ENCODE measurements around the gene RAD50. TPM values are rescaled to one million over a fixed set of nuclear protein-coding genes. Genes with fewer than 3 reads are reported as not detected.

RAD50 gene
- polyA plus RNA-seq, 4 donors = 6.8 to 32.8 (median 11.0) TPM

DNA sequence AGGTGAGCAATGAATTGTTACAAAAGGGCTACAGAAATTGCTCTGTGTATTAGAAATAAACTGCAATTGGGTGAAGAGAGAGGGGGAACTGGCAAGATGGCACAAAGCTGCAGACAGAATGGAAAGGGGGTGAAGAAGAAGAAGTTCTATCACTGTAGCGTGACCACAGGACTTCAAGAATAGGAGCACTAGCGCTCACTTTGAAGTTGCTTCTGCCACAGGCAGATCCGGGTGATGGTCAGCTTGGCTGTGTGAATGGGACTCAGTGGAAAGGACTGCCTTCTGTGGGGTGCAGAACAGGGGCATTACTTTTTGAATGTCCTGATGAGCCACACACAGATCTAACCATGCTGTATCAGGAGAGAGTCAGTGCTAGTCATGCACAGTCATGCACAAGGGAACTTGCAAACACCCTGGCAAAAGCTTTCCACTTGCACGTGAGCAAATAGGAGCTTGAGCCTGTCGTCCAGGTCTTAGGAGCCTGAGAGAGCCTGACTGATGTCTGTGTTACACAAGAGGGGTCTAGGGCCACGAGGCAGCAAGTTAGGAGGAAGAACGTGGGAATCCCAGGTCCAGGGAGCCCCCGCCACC lies 29.7 kb upstream of the RAD50 start:
- Histone ChIP-seq H3K9me3 (ENCODE audit: control insufficient read depth in 2 of 2, insufficient read depth in 1 of 2, low read depth in 1 of 2, low read length in 1 of 2) (no peaks in the 10 kb centered on the region), H3K36me3 (ENCODE audit: control insufficient read depth in 3 of 3, insufficient read depth in 2 of 3, low read depth in 1 of 3, low read length in 3 of 3) (no peaks in the 10 kb centered on the region), H3K4me1 (ENCODE audit: control insufficient read depth in 3 of 3, insufficient read depth in 2 of 3, low read depth in 1 of 3, low read length in 2 of 3) (no peaks in the 10 kb centered on the region), H3K4me3 (ENCODE audit: low read depth in 1 of 3, low read length in 3 of 3) (peak overlapping the region in 1 of 3 donors; percentile 25), H3K27ac (ENCODE audit: low read depth in 1 of 3, low read length in 2 of 3) (no peak overlapping the region), H3K27me3 (ENCODE audit: control insufficient read depth in 3 of 3, insufficient read depth in 3 of 3, low read length in 3 of 3) (no peaks in the 10 kb centered on the region)
- 65 to 76% (median 73%) methylated on average over 8 of the region's 8 CpGs for WGBS, 3 donors
- DNase-seq (no peak), FAIRE-seq (no peak)

DNA sequence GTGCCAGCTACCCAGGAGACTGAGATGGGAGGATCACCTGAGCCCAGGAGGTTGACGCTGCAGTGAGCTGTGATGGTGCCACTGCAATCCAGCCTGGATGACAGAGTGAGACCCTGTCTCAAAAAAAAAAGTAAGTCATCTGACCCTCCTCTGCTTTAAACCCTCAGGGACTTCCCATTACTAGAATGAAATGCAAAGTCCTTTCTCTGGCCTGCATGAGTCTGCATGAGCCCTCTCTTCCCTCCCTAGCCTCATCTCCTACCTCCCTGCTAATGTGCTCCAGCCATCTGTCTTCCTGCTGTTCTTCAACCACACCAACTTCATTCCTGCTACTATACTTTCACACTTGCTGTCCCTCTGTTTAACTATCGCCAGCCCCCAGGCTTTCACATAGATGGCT lies 28.8 kb upstream of the RAD50 start:
- Histone ChIP-seq H3K9me3 (ENCODE audit: control insufficient read depth in 2 of 2, insufficient read depth in 1 of 2, low read depth in 1 of 2, low read length in 1 of 2) (no peaks in the 10 kb centered on the region), H3K27me3 (ENCODE audit: control insufficient read depth in 3 of 3, insufficient read depth in 3 of 3, low read length in 3 of 3) (no peaks in the 10 kb centered on the region), H3K36me3 (ENCODE audit: control insufficient read depth in 3 of 3, insufficient read depth in 2 of 3, low read depth in 1 of 3, low read length in 3 of 3) (no peaks in the 10 kb centered on the region), H3K27ac (ENCODE audit: low read depth in 1 of 3, low read length in 2 of 3) (no peak overlapping the region), H3K4me3 (ENCODE audit: low read depth in 1 of 3, low read length in 3 of 3) (no peak overlapping the region), H3K4me1 (ENCODE audit: control insufficient read depth in 3 of 3, insufficient read depth in 2 of 3, low read depth in 1 of 3, low read length in 2 of 3) (no peaks in the 10 kb centered on the region)
- FAIRE-seq = no peak
- DNase-seq = no peak
- 93 to 97% (median 94%) methylated on average over 2 of the region's 2 CpGs for WGBS, 3 donors

DNA sequence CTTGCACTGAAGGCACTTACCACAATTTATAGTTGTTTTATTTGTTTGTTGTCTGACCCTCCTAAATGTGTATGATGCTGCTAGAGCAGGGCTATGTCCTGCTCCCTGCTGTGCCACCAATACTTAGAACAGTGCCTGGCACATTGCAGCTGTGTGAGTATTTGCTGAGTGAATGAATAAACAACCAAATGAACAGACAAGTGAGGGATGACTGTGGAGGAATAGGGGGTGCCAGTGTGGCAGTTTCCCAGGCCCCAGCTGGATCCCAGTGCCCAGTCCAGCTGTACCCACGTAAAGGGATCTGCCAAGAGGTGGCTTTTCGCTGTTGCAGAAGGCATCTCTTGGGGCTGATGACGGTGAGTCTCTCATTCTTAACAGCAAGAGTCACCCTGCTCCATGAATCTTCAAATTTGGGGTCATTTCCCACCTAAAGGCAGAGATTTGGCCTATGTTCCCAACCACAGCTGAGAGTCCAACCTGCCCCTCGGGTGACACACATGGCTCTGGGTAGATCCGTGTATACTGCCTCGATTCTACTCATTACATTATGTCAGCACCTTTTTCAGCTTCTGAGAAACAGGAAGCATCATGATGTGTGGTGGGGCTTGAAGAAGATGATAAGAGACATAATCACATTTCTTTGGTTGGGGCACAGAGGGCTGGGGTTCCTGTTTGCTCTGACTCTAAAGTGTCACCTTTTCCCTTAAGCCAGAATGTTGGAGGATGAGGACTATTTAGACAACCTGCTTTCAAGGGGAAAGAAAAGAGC lies 27.7 kb upstream of the RAD50 start:
- H3K27me3 ChIP-seq (ENCODE audit: control insufficient read depth in 3 of 3, insufficient read depth in 3 of 3, low read length in 3 of 3) = no peaks in the 10 kb centered on the region
- H3K4me3 ChIP-seq (ENCODE audit: low read depth in 1 of 3, low read length in 3 of 3) = no peak overlapping the region
- no peaks in the 10 kb centered on the region for H3K9me3 ChIP-seq (ENCODE audit: control insufficient read depth in 2 of 2, insufficient read depth in 1 of 2, low read depth in 1 of 2, low read length in 1 of 2)
- H3K36me3 ChIP-seq (ENCODE audit: control insufficient read depth in 3 of 3, insufficient read depth in 2 of 3, low read depth in 1 of 3, low read length in 3 of 3) = no peaks in the 10 kb centered on the region
- FAIRE-seq (no peak), DNase-seq (no peak)
- H3K27ac ChIP-seq (ENCODE audit: low read depth in 1 of 3, low read length in 2 of 3) = no peak overlapping the region
- WGBS, 3 donors = 72 to 86% (median 73%) methylated on average over 6 of the region's 6 CpGs
- H3K4me1 ChIP-seq (ENCODE audit: control insufficient read depth in 3 of 3, insufficient read depth in 2 of 3, low read depth in 1 of 3, low read length in 2 of 3) = no peaks in the 10 kb centered on the region

DNA sequence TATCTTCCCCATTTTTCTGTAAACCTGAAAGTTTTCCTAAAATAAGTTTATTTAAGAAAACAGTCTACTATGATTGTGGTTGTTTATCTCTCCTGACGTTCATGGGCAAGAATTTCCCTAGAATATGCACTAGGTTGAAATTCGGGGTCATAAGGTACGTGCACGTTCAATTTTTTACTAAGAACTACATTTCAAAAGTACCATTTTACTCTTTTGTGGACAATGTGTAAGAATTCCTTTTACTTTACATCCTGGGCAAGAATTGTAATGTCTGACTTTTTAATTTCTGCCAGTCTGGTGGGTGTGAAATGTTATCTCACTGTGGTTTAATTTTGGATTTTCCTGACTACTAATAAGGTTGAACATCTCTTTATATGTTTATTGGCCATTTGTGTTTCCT lies 25.8 kb upstream of the RAD50 start:
- peaks cover 0 to 12% of the 10 kb centered on the region in 2 donors for H3K9me3 ChIP-seq (ENCODE audit: control insufficient read depth in 2 of 2, insufficient read depth in 1 of 2, low read depth in 1 of 2, low read length in 1 of 2)
- H3K36me3 ChIP-seq (ENCODE audit: control insufficient read depth in 3 of 3, insufficient read depth in 2 of 3, low read depth in 1 of 3, low read length in 3 of 3) = no peaks in the 10 kb centered on the region
- H3K4me3 ChIP-seq (ENCODE audit: low read depth in 1 of 3, low read length in 3 of 3) = no peak overlapping the region
- H3K4me1 ChIP-seq (ENCODE audit: control insufficient read depth in 3 of 3, insufficient read depth in 2 of 3, low read depth in 1 of 3, low read length in 2 of 3) = no peaks in the 10 kb centered on the region
- no peak for DNase-seq
- no peak for FAIRE-seq
- H3K27me3 ChIP-seq (ENCODE audit: control insufficient read depth in 3 of 3, insufficient read depth in 3 of 3, low read length in 3 of 3) = no peaks in the 10 kb centered on the region
- H3K27ac ChIP-seq (ENCODE audit: low read depth in 1 of 3, low read length in 2 of 3) = no peak overlapping the region
- WGBS, 3 donors = 72 to 88% (median 78%) methylated on average over 4 of the region's 4 CpGs

DNA sequence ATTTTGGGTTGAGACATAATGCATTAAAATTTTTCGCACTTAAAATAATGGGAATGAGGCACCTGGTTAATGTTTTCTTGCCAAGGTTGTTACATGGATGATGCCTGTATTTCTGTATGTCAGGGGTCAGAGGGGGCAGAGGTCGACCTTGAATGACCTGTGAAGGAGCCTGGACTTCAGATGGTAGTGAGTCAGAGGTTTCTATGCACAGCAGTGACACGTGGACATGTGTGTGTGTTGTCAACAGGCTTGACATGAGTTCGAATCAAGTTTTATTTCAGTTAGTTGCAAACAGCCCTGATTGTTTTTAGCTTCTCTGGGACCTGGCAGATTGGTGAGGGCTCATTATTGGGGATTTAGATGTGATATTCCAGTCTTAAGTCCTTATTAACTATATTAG lies 17.1 kb upstream of the RAD50 start:
- Histone ChIP-seq H3K36me3 (ENCODE audit: control insufficient read depth in 3 of 3, insufficient read depth in 2 of 3, low read depth in 1 of 3, low read length in 3 of 3) (no peaks in the 10 kb centered on the region), H3K4me3 (ENCODE audit: low read depth in 1 of 3, low read length in 3 of 3) (no peak overlapping the region), H3K4me1 (ENCODE audit: control insufficient read depth in 3 of 3, insufficient read depth in 2 of 3, low read depth in 1 of 3, low read length in 2 of 3) (no peaks in the 10 kb centered on the region), H3K27ac (ENCODE audit: low read depth in 1 of 3, low read length in 2 of 3) (no peak overlapping the region), H3K27me3 (ENCODE audit: control insufficient read depth in 3 of 3, insufficient read depth in 3 of 3, low read length in 3 of 3) (no peaks in the 10 kb centered on the region), H3K9me3 (ENCODE audit: control insufficient read depth in 2 of 2, insufficient read depth in 1 of 2, low read depth in 1 of 2, low read length in 1 of 2) (peaks cover 0 to 11% of the 10 kb centered on the region in 2 donors)
- FAIRE-seq (no peak), DNase-seq (peak in 1 of 2 donors; percentile 42)
- WGBS, 3 donors = 28 to 63% (median 52%) methylated on average over 4 of the region's 4 CpGs

DNA sequence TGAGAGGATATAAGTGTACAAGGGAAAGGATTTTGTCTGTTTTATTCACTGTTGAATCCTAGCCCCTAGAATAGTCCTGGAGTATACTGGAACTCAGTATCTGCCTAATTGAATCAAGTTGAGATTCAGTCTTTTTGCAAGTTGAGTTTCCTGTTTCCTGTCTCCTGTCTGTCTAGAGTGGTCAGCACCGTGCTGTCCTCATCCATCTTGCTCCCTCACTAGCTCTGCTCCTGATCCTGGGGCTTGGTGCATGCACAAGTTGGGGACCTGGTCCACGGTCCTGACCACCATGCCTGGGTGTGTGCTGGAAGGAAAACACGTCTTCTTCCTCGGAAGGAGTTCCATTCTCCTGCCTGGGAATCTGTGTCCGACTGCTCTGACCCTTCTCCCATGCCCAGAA lies 16.6 kb upstream of the RAD50 start:
- H3K27me3 ChIP-seq (ENCODE audit: control insufficient read depth in 3 of 3, insufficient read depth in 3 of 3, low read length in 3 of 3) = no peaks in the 10 kb centered on the region
- DNase-seq = no peak
- no peaks in the 10 kb centered on the region for H3K4me1 ChIP-seq (ENCODE audit: control insufficient read depth in 3 of 3, insufficient read depth in 2 of 3, low read depth in 1 of 3, low read length in 2 of 3)
- H3K9me3 ChIP-seq (ENCODE audit: control insufficient read depth in 2 of 2, insufficient read depth in 1 of 2, low read depth in 1 of 2, low read length in 1 of 2) = peaks cover 0 to 7% of the 10 kb centered on the region in 2 donors
- no peak overlapping the region for H3K4me3 ChIP-seq (ENCODE audit: low read depth in 1 of 3, low read length in 3 of 3)
- H3K27ac ChIP-seq (ENCODE audit: low read depth in 1 of 3, low read length in 2 of 3) = no peak overlapping the region
- FAIRE-seq = no peak
- no peaks in the 10 kb centered on the region for H3K36me3 ChIP-seq (ENCODE audit: control insufficient read depth in 3 of 3, insufficient read depth in 2 of 3, low read depth in 1 of 3, low read length in 3 of 3)
- WGBS, 3 donors = 79 to 97% (median 85%) methylated on average over 5 of the region's 5 CpGs

DNA sequence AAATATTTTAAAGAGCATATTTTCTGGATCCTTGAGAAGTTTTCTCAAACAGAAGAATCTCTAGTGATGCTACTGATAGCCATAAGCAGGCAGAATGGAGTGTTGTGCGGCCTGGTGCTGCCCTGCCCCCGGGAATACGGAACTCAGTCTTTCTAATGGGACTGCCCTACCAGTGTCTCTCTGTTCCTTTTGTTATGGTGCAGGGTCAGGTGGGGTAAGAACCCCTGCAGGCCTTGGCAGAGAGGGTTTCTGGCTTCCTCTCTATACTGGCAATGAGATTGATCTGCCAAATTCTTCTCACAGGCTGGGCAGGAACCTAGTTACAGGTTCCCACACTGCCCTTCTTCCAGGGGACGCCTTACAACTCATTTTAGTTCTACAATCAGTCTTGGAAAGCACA lies 16.0 kb upstream of the RAD50 start:
- FAIRE-seq = no peak
- Histone ChIP-seq H3K4me3 (ENCODE audit: low read depth in 1 of 3, low read length in 3 of 3) (no peak overlapping the region), H3K9me3 (ENCODE audit: control insufficient read depth in 2 of 2, insufficient read depth in 1 of 2, low read depth in 1 of 2, low read length in 1 of 2) (peaks cover 0 to 1% of the 10 kb centered on the region in 2 donors), H3K27me3 (ENCODE audit: control insufficient read depth in 3 of 3, insufficient read depth in 3 of 3, low read length in 3 of 3) (no peaks in the 10 kb centered on the region), H3K4me1 (ENCODE audit: control insufficient read depth in 3 of 3, insufficient read depth in 2 of 3, low read depth in 1 of 3, low read length in 2 of 3) (no peaks in the 10 kb centered on the region), H3K27ac (ENCODE audit: low read depth in 1 of 3, low read length in 2 of 3) (no peak overlapping the region), H3K36me3 (ENCODE audit: control insufficient read depth in 3 of 3, insufficient read depth in 2 of 3, low read depth in 1 of 3, low read length in 3 of 3) (no peaks in the 10 kb centered on the region)
- no peak for DNase-seq
- WGBS, 3 donors = 92 to 94% (median 93%) methylated on average over 4 of the region's 4 CpGs

DNA sequence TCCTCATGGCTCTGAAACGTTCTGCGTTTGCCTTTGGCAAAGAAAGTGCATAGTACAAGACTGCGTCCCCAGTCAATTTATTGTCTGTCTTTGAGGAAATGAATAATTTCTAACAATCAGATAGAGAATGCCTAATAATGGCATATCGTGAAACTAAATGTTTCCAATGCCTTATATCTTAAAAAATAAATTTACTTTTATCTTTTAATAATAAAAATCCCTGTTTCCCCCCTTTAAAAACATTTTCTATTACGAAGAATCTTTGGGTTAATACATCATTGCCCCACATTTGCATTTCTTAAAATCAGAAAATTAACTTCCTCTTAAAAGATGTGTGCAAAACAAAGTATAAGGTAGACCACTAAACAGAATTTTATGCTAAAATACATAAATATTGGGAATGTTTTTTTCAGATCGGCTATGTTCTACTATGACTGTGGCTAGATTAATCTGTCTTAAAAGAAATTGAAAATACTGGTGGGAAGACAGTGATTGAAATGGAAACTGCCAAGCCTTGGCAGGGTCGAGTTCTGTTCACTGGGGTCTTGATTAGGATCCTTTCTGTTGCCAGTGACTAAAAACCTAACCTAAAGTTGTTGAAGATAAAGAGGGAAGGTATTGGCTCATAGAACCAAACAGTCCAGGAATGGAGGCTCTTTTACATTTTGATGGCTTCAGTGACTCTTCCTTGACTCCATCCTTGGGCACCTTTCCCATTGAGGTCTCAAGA lies 13.1 kb upstream of the RAD50 start, which contains the start of gene IL5:
Gene IL5, minus strand, starts transcription at position 51 of the 730 bp plus-strand sequence. Its CDS starts 44 bp downstream, at position 7.
- FAIRE-seq = no peak

More for the DNA sequence above, 13.1 kb upstream of the RAD50 start, which contains the start of gene IL5:
- no peak within 1 kb of the TSS for H3K4me3 ChIP-seq (ENCODE audit: low read depth in 1 of 3, low read length in 3 of 3)
- H3K27ac ChIP-seq (ENCODE audit: low read depth in 1 of 3, low read length in 2 of 3) = no peak within 1 kb of the TSS
- WGBS, 3 donors = 73 to 78% (median 73%) methylated on average over 7 of the region's 7 CpGs
- H3K27me3 ChIP-seq (ENCODE audit: control insufficient read depth in 3 of 3, insufficient read depth in 3 of 3, low read length in 3 of 3) = no peaks in the 10 kb centered on the region
- no peaks in the 10 kb centered on the region for H3K9me3 ChIP-seq (ENCODE audit: control insufficient read depth in 2 of 2, insufficient read depth in 1 of 2, low read depth in 1 of 2, low read length in 1 of 2)
- H3K36me3 ChIP-seq (ENCODE audit: control insufficient read depth in 3 of 3, insufficient read depth in 2 of 3, low read depth in 1 of 3, low read length in 3 of 3) = no peaks in the 10 kb centered on the region
- no peaks in the 10 kb centered on the region for H3K4me1 ChIP-seq (ENCODE audit: control insufficient read depth in 3 of 3, insufficient read depth in 2 of 3, low read depth in 1 of 3, low read length in 2 of 3)
- DNase-seq = no peak

All from small intestine (tissue), 7 donors.